Activated T-helper 1 cell treated with anti-CD3 and anti-CD28 coated beads, Interleukin-2, amount 50 U/mL, for 16 hours (primary cell): ENCODE results near the gene C12orf76.
A peak's percentile ranks its signal among the peaks of the same experiment; 100 is the strongest.

Experiments used
- DNase-seq, 2 donors: peaks; one replicate each; pipeline ENCODE4 v3.0.0-alpha.2; 2020; ENCODE audit warnings: low read depth in 1 of 2, low spot score in 1 of 2

The C12orf76 gene

GRCh38 chr12:109995686-109996482, 52.4 kb downstream of the C12orf76 start, which contains the start of gene GIT2:
TSS of gene GIT2 (minus strand) at chr12:109996368. CDS start at chr12:109996224, 144 bp downstream.
- peak; percentile 83 to 92 for DNase-seq

DNA sequence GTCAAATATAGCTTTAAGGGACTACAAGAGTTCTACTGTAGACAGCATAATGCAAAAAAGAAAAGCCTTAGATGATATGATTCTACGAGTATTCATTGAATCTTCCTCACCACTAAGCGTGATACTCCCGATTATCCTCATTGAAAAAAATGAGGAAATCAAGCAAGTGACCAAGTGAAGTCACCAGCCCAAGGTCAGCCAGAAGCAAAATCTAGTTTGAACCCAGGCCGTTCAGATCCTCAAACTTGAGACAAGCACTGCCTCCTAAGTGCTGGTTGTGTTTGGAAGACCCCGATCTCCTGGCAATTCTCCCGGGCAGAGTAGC, 53.0 kb downstream of the C12orf76 start:
- no peak for DNase-seq

- no peak for DNase-seq
These were observed 53.7 kb downstream of the C12orf76 start for GRCh38 chr12:109994401-109995175.

- DNase-seq = no peak
These were observed 55.2 kb downstream of the C12orf76 start for GRCh38 chr12:109993091-109993490.

- no peak for DNase-seq
These were observed 56.7 kb downstream of the C12orf76 start for GRCh38 chr12:109991586-109991985.
